ENCODE data around the gene MRNIP.

Gene MRNIP

GRCh38 chr5:179870403-179870903 lies 11.8 kb upstream of the MRNIP start:
- FAIRE-seq: no peak

GRCh38 chr5:179869641-179870402 lies 11.2 kb upstream of the MRNIP start:
- no peak for FAIRE-seq

- FAIRE-seq: no peak
These were observed 10.5 kb upstream of the MRNIP start for GRCh38 chr5:179869101-179869500.

GRCh38 chr5:179868541-179868940 lies 9.9 kb upstream of the MRNIP start:
- FAIRE-seq: no peak

GRCh38 chr5:179867476-179867875 lies 8.9 kb upstream of the MRNIP start:
- no peak for FAIRE-seq

- FAIRE-seq: no peak
These were observed 8.5 kb upstream of the MRNIP start for GRCh38 chr5:179867079-179867465.

GRCh38 chr5:179866241-179867078 lies 7.8 kb upstream of the MRNIP start:
- no peak for FAIRE-seq

- FAIRE-seq: no peak
These were observed 7.0 kb upstream of the MRNIP start for GRCh38 chr5:179865491-179866240.

GRCh38 chr5:179864686-179865085 lies 6.1 kb upstream of the MRNIP start:
- no peak for FAIRE-seq

- FAIRE-seq: no peak
These were observed 5.0 kb upstream of the MRNIP start for GRCh38 chr5:179863449-179864085.

- no peak for FAIRE-seq
These were observed 4.3 kb upstream of the MRNIP start for GRCh38 chr5:179862891-179863290.

- no peak for FAIRE-seq
These were observed 3.7 kb upstream of the MRNIP start for GRCh38 chr5:179862296-179862695.

- no peak for FAIRE-seq
These were observed 1.7 kb upstream of the MRNIP start for GRCh38 chr5:179860301-179860700.

GRCh38 chr5:179858241-179858585 lies 404 bp downstream of the MRNIP start:
- no peak for FAIRE-seq

GRCh38 chr5:179854356-179854755 lies 4.3 kb downstream of the MRNIP start:
- no peak for FAIRE-seq

- no peak for FAIRE-seq
These were observed 5.5 kb downstream of the MRNIP start for GRCh38 chr5:179852993-179853547.

GRCh38 chr5:179841621-179842020 lies 17.0 kb downstream of the MRNIP start:
- FAIRE-seq: no peak

- no peak for FAIRE-seq
These were observed 17.9 kb downstream of the MRNIP start for GRCh38 chr5:179840766-179841165.

GRCh38 chr5:179840321-179840720 lies 18.3 kb downstream of the MRNIP start:
- FAIRE-seq: no peak

- FAIRE-seq: no peak
These were observed 19.0 kb downstream of the MRNIP start for GRCh38 chr5:179839328-179840256.

Data from endometrium (tissue), 2 donors.